Hepatocyte (in vitro differentiated cells): ENCODE data around the gene EPS8L3. TPM values are rescaled to one million over a fixed set of nuclear protein-coding genes. Genes with fewer than 3 reads are reported as not detected.
"Not testable (repeated sequence)": the region's sequence is repeated elsewhere in the genome, so short reads cannot be mapped to it uniquely, and the experiment has no call there.

Experiments used
- DNase-seq: peaks from one replicate; pipeline ENCODE4 v3.0.0-alpha.2; 2016; ENCODE audit warnings: low spot score
- H2AFZ ChIP-seq: fragments of 200-600 bp; sonication (generic); 2 replicates; pipeline ENCODE4 v1.6.0; 2016; ENCODE audit warnings: antibody characterized with exemption, mild to moderate bottlenecking
- H3K27ac ChIP-seq: fragments of 200-600 bp; sonication (generic); 2 replicates; pipeline ENCODE4 v1.5.1; 2016; ENCODE audit warnings: mild to moderate bottlenecking
- H3K27me3 ChIP-seq: fragments of 200-600 bp; sonication (generic); 2 replicates; pipeline ENCODE4 v1.6.1; 2016
- H3K36me3 ChIP-seq: fragments of 200-600 bp; sonication (generic); replicated peaks from 2 replicates; pipeline ENCODE4 v1.5.1; 2016; ENCODE audit warnings: low read depth; ENCODE audit not compliant: insufficient read depth
- H3K4me1 ChIP-seq: fragments of 200-600 bp; sonication (generic); 2 replicates; pipeline ENCODE4 v1.5.1; 2016; ENCODE audit warnings: mild to moderate bottlenecking, moderate library complexity; ENCODE audit not compliant: insufficient read depth
- H3K4me2 ChIP-seq: fragments of 200-600 bp; sonication (generic); 2 replicates; pipeline ENCODE4 v1.6.0; 2016
- H3K4me3 ChIP-seq: fragments of 200-600 bp; sonication (generic); 2 replicates; pipeline ENCODE4 v1.5.1; 2016; ENCODE audit warnings: mild to moderate bottlenecking
- H3K79me2 ChIP-seq: fragments of 200-600 bp; sonication (generic); 2 replicates; pipeline ENCODE4 v1.6.0; 2017; ENCODE audit warnings: mild to moderate bottlenecking
- H3K9me2 ChIP-seq: fragments of 200-600 bp; sonication (generic); replicated peaks from 2 replicates; pipeline ENCODE4 v1.6.0; 2017; ENCODE audit warnings: mild to moderate bottlenecking; ENCODE audit not compliant: insufficient read depth
- H3K9me3 ChIP-seq: fragments of 200-600 bp; sonication (generic); 2 replicates; pipeline ENCODE4 v1.5.1; 2016; ENCODE audit warnings: low read depth, mild to moderate bottlenecking
- H4K20me1 ChIP-seq: fragments of 200-600 bp; sonication (generic); 2 replicates; pipeline ENCODE4 v1.6.0; 2016; ENCODE audit warnings: mild to moderate bottlenecking; ENCODE audit not compliant: insufficient read depth, poor library complexity, severe bottlenecking
- EZH2 ChIP-seq: fragments of 200-600 bp; sonication (generic); IDR thresholded peaks from 2 replicates; pipeline ENCODE4 v1.6.1; 2016; ENCODE audit warnings: antibody characterized with exemption, mild to moderate bottlenecking, borderline replicate concordance
- EZH2phosphoT487 ChIP-seq: fragments of 200-600 bp; sonication (generic); IDR thresholded peaks from one replicate; pipeline ENCODE4 v1.6.1; 2018; ENCODE audit warnings: antibody characterized with exemption, mild to moderate bottlenecking, low read depth, moderate library complexity; ENCODE audit not compliant: unreplicated experiment, severe bottlenecking
- WGBS: methylation state at CpG from one replicate; pipeline ENCODE4 v1.1.6; 2016; ENCODE audit warnings: low lambda C conversion rate; ENCODE audit errors: missing lambda C conversion rate; 5-methylcytosine and 5-hydroxymethylcytosine counted together
- polyA plus RNA-seq: library from polyadenylated mRNA; unstranded; fragments of >200 nt; fragmentation: Nextera tagmentation; extraction: Ambion mirVana; gene quantifications from 2 replicates; pipeline ENCODE4 v1.2.1, GENCODE V29; 2016
- total RNA-seq: library from RNA; depleted of rRNA; stranded (reverse); fragments of >200 nt; gene quantifications from 2 replicates; pipeline ENCODE4 v1.2.3, GENCODE V29; 2014
- TF ChIP-seq, protein P1 (sequence below): fragments of 200-600 bp; sonication (generic); IDR thresholded peaks from 2 replicates; pipeline ENCODE4 v1.5.1; 2016; ENCODE audit warnings: antibody characterized with exemption, mild to moderate bottlenecking; ENCODE audit not compliant: poor library complexity

The EPS8L3 gene
- total and polyA plus RNA-seq, 2 experiments from 2014 or later = 48.1 to 97.3 TPM

GRCh38 chr1:109768335-109768650 lies 4.6 kb upstream of the EPS8L3 start:
- Histone ChIP-seq H3K36me3 (no peaks in the 10 kb centered on the region), H4K20me1 (no peaks in the 10 kb centered on the region), H3K9me3 (no peaks in the 10 kb centered on the region), H3K4me2 (no peak overlapping the region), H3K4me1 (peaks cover 35% of the 10 kb centered on the region), H3K4me3 (no peak overlapping the region), H3K27ac (peak overlapping the region; percentile 99), H3K27me3 (no peaks in the 10 kb centered on the region), H3K9me2 (no peaks in the 10 kb centered on the region), H2AFZ (no peak overlapping the region), H3K79me2 (peaks cover 7% of the 10 kb centered on the region)
- TF ChIP-seq, protein P1, sequence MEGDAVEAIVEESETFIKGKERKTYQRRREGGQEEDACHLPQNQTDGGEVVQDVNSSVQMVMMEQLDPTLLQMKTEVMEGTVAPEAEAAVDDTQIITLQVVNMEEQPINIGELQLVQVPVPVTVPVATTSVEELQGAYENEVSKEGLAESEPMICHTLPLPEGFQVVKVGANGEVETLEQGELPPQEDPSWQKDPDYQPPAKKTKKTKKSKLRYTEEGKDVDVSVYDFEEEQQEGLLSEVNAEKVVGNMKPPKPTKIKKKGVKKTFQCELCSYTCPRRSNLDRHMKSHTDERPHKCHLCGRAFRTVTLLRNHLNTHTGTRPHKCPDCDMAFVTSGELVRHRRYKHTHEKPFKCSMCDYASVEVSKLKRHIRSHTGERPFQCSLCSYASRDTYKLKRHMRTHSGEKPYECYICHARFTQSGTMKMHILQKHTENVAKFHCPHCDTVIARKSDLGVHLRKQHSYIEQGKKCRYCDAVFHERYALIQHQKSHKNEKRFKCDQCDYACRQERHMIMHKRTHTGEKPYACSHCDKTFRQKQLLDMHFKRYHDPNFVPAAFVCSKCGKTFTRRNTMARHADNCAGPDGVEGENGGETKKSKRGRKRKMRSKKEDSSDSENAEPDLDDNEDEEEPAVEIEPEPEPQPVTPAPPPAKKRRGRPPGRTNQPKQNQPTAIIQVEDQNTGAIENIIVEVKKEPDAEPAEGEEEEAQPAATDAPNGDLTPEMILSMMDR = no peak
- TF ChIP-seq EZH2phosphoT487 (no peak), EZH2 (no peak)
- WGBS = 91% methylated on average over 2 of the region's 2 CpGs
- DNase-seq = no peak

DNA sequence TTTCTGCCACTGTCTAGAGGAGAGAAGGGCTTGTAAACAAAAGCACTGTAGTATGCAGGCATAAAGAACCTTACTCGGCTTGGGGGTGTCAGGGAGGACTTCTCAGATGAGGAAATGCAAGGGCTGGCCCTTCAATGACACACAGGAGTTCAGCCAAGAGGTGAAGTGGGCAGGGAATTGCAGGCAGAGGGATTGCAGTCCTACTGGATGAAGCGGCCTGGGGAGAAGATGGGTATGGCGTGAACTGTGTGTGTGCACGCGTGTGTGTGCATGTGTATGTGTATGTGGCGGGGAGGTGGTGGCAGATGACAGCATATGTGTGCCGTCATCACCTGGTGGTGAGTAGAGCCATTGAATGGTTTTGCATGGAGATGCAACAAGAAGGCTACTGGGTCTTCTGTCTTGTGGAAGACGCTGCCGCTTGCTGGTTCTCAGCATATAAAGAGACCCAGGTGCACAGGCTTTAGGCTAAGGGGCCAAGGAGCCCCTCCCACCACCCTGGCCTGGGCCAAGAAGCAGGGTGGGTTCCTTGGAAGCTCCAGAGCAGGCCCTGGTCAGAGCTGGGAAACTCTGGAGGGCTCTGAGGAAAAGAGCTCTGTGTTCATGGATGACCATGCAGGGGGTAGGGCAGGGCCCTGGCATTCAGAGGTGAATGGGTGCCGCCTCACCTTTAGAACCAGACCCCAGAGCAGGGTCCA lies 4.1 kb upstream of the EPS8L3 start:
- H3K4me1 ChIP-seq = peaks cover 38% of the 10 kb centered on the region
- H4K20me1 ChIP-seq = no peaks in the 10 kb centered on the region
- peaks cover 10% of the 10 kb centered on the region for H3K79me2 ChIP-seq
- H3K9me2 ChIP-seq = no peaks in the 10 kb centered on the region
- H2AFZ ChIP-seq = no peak overlapping the region
- no peaks in the 10 kb centered on the region for H3K9me3 ChIP-seq
- no peak for DNase-seq
- WGBS = 95% methylated on average over 10 of the region's 10 CpGs
- H3K27ac ChIP-seq = peak overlapping the region; percentile 99
- H3K36me3 ChIP-seq = no peaks in the 10 kb centered on the region
- no peak overlapping the region for H3K4me2 ChIP-seq
- H3K27me3 ChIP-seq = no peaks in the 10 kb centered on the region
- TF ChIP-seq EZH2phosphoT487 = no peak
- TF ChIP-seq EZH2 = no peak
- TF ChIP-seq, protein P1 = no peak
- H3K4me3 ChIP-seq = no peak overlapping the region

DNA sequence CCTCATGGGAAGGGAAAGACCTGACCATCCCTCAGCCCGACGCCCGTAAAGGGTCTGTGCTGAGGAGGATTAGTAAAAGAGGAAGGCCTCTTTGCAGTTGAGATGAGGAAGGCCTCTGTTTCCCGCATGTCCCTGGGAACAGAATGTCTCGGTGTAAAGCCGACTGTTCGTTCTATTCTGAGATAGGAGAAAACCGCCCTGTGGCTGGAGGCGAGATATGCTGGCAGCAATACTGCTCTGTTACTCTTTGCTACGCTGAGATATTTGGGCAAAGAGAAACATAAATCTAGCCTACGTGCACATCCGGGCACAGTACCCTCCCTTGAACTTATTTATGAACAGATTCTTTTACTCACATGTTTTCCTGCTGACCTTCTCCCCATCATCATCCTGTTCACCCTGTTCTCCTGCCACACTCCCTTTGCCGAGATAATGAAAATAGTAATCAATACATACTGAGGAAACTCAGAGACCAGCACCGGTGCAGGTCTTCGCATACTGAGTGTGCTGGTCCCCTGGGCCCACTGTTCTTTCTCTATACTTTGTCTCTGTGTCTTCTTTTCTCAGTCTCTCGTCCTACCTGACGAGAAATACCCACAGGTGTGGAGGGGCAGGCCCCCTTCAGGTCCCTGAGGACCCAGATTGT lies 3.4 kb upstream of the EPS8L3 start:
- H3K4me1 ChIP-seq = peaks cover 42% of the 10 kb centered on the region
- peaks cover 16% of the 10 kb centered on the region for H3K79me2 ChIP-seq
- not testable (repeated sequence) for H4K20me1 ChIP-seq, DNase-seq, H3K9me2 ChIP-seq, H2AFZ ChIP-seq, H3K4me3 ChIP-seq, H3K36me3 ChIP-seq, H3K9me3 ChIP-seq, H3K27me3 ChIP-seq
- H3K27ac ChIP-seq = peak overlapping the region; percentile 99
- WGBS = 73% methylated on average over 17 of the region's 17 CpGs
- peak overlapping the region; percentile 27 for H3K4me2 ChIP-seq

DNA sequence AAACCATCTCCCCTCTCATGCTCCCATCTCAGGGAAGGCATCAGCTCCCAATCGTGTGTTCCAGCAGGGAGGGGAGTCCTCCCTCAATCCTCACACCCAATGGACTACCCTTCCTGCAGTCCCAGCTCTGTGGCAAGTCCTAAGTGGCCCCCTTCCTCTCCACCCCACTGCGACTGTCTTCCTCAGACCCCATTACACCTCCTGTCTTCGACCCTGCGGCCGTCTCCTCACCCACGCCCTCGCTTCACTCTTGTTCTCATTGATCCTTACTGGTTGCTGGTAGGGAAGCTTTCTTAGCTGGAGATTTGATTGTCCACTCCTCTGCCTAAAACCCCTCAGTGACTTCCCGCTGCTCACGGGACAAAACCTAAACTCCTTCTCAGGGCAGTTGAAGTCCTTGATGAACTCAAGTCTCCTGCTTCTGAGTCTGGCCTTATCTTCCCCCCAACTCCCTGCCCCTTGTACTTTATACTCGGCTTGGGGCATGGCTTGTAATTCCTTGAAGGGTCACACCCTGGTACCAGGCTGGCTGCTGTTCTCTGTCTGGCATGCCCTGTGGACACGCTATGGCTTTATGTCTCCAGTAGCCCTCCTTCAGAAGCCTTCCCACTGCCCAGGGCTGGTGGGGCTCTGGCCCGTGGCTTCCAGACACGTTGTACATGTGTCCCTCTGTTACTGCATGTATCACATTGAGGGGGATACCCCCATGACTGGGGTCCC lies 2.3 kb upstream of the EPS8L3 start:
- peaks cover 47% of the 10 kb centered on the region for H3K4me1 ChIP-seq
- H3K9me2 ChIP-seq = no peaks in the 10 kb centered on the region
- H4K20me1 ChIP-seq = no peaks in the 10 kb centered on the region
- H2AFZ ChIP-seq = no peak overlapping the region
- peak; percentile 44 for DNase-seq
- no peaks in the 10 kb centered on the region for H3K27me3 ChIP-seq
- TF ChIP-seq EZH2 (no peak), EZH2phosphoT487 (no peak)
- TF ChIP-seq, protein P1 = no peak
- H3K27ac ChIP-seq = peak overlapping the region; percentile 99
- no peaks in the 10 kb centered on the region for H3K36me3 ChIP-seq
- WGBS = 73% methylated on average over 13 of the region's 13 CpGs
- H3K4me3 ChIP-seq = no peak overlapping the region
- H3K9me3 ChIP-seq = no peaks in the 10 kb centered on the region
- peaks cover 16% of the 10 kb centered on the region for H3K79me2 ChIP-seq
- H3K4me2 ChIP-seq = no peak overlapping the region
